Panc1 (cell line): ENCODE data around the gene TM9SF3. TPM values are rescaled to one million over a fixed set of nuclear protein-coding genes. Genes with fewer than 3 reads are reported as not detected.

Experiments
- ATAC-seq: fragments of 200-7000 bp; cut with Tn5 transposase; 2 replicates; pipeline ENCODE4 v1.9.1; 2020; ENCODE audit warnings: mild to moderate bottlenecking, moderate library complexity
- Bru-seq: library from RNA; stranded (reverse); fragments of 400-500 nt; gene quantifications from one replicate; lab custom pipeline; 2021; lab: Mats Ljungman, UMichigan
- BruChase-seq, 2 experiments: library from RNA; stranded (reverse); fragments of 400-500 nt; gene quantifications; one replicate each; lab custom pipeline; 2021; lab: Mats Ljungman, UMichigan
- BruUV-seq: library from RNA; stranded (reverse); fragments of 400-500 nt; replicated peaks from 2 replicates; lab custom pipeline; 2021; lab: Mats Ljungman, UMichigan
- CTCF ChIA-PET: fragments of 300-600 bp; sonication (Branson Sonifier 250); formaldehyde crosslinking; loops from one replicate; lab custom pipeline; 2022; ENCODE audit warnings: antibody characterized with exemption; lab: Charles Lee
- POLR2A ChIA-PET: fragments of 300-600 bp; sonication (Branson Sonifier 250); formaldehyde crosslinking; loops from one replicate; lab custom pipeline; 2022; ENCODE audit warnings: antibody characterized with exemption; lab: Charles Lee
- DNase-seq: peaks from one replicate; pipeline ENCODE4 v3.0.0-alpha.2; 2010; ENCODE audit warnings: low read depth, low spot score
- H3K27ac ChIP-seq: 2 replicates; pipeline ENCODE4 v1.5.1; 2011; ENCODE audit warnings: mild to moderate bottlenecking, low read length, inconsistent platforms
- H3K27me3 ChIP-seq: fragments of 200-500 bp; sonication (Bioruptor generic); 2 replicates; pipeline ENCODE4 v1.6.0; 2014; ENCODE audit warnings: low read length, inconsistent platforms; ENCODE audit not compliant: control insufficient read depth, insufficient read depth
- H3K36me3 ChIP-seq: fragments of 200-500 bp; sonication (Bioruptor generic); 2 replicates; pipeline ENCODE4 v1.5.1; 2014; ENCODE audit warnings: inconsistent platforms, mild to moderate bottlenecking, low read length, moderate library complexity; ENCODE audit not compliant: control insufficient read depth, insufficient read depth
- H3K4me1 ChIP-seq: 2 replicates; pipeline ENCODE4 v1.5.1; 2011; ENCODE audit warnings: inconsistent platforms, mild to moderate bottlenecking, low read length, moderate library complexity; ENCODE audit not compliant: control insufficient read depth, insufficient read depth
- H3K4me3 ChIP-seq, 2 experiments: 2 replicates each; pipeline ENCODE4 v1.5.1; 2011 to 2012; ENCODE audit warnings: low read depth in 2 of 2, low read length in 2 of 2, mild to moderate bottlenecking in 2 of 2, inconsistent platforms in 1 of 2, moderate library complexity in 1 of 2
- H3K9me3 ChIP-seq: fragments of 200-500 bp; sonication (Bioruptor generic); 2 replicates; pipeline ENCODE4 v1.5.1; 2014; ENCODE audit warnings: low read depth, mild to moderate bottlenecking, inconsistent platforms, low read length, moderate library complexity; ENCODE audit not compliant: control insufficient read depth, insufficient read depth
- CTCF ChIP-seq: fragments of 450-650 bp; IDR thresholded peaks from 2 replicates; pipeline ENCODE4 v1.5.1; 2017; ENCODE audit warnings: mild to moderate bottlenecking
- POLR2AphosphoS5 ChIP-seq: IDR thresholded peaks from 2 replicates; pipeline ENCODE4 v1.6.1; 2012; ENCODE audit warnings: mild to moderate bottlenecking, low read depth, low read length, moderate library complexity
- REST ChIP-seq, 2 experiments: IDR thresholded peaks; 2 replicates each; pipeline ENCODE4 v1.6.1; 2011 to 2012; ENCODE audit warnings: low read depth in 2 of 2, control low read depth in 1 of 2, low read length in 1 of 2, mild to moderate bottlenecking in 1 of 2, moderate library complexity in 1 of 2; ENCODE audit not compliant: insufficient read depth in 1 of 2
- SIN3A ChIP-seq: IDR thresholded peaks from 2 replicates; pipeline ENCODE4 v1.6.1; 2012; ENCODE audit warnings: low read depth, mild to moderate bottlenecking, low read length, moderate library complexity, borderline replicate concordance; ENCODE audit not compliant: insufficient read depth
- TCF7L2 ChIP-seq: IDR thresholded peaks from 2 replicates; pipeline ENCODE4 v1.6.1; 2011; ENCODE audit warnings: mild to moderate bottlenecking, low read depth, low read length, inconsistent platforms
- in situ Hi-C: cut with HindIII; loops from 2 replicates; pipeline ENCODE4 v1.10.0; 2016; ENCODE audit warnings: low sequenced_read_pairs, low pct_unique_long_range_greater_than_20kb
- intact Hi-C: fragments of 100-400 bp; cut with micrococcal nuclease; formaldehyde crosslinking; loops from one replicate; pipeline ENCODE4 v1.10.0; 2022; ENCODE audit not compliant: unreplicated experiment
- long read RNA-seq: library from polyadenylated mRNA; unstranded; transcript quantifications from one replicate; pipeline ENCODE4 v2.0.0, GENCODE V29; 2021; ENCODE audit not compliant: unreplicated experiment
- polyA plus RNA-seq: library from polyadenylated mRNA; unstranded; fragments of >200 nt; gene quantifications from one replicate; pipeline ENCODE4 v1.2.1, GENCODE V29; 2012; ENCODE audit warnings: missing spikeins; ENCODE audit not compliant: insufficient read length
- total RNA-seq: library from RNA; stranded (reverse); gene quantifications from one replicate; pipeline ENCODE4 v1.2.1, GENCODE V29; 2021; ENCODE audit not compliant: unreplicated experiment

Gene TM9SF3
- total RNA-seq (179 TPM), Bru-seq, nascent RNA (percentile 96 among the genes with signal in this experiment), BruChase-seq, experiment 1, labeled RNA remaining after a 2-hour chase (percentile 95 among the genes with signal in this experiment), BruChase-seq, experiment 2, labeled RNA remaining after a 6-hour chase (percentile 97 among the genes with signal in this experiment)
- polyA plus RNA-seq, result 57.8 TPM
- long read RNA-seq, full-length matches to known transcripts, result 903 of 1,058 reads
- long read RNA-seq, partial matches to known transcripts, result 54 of 1,058 reads
- long read RNA-seq, other reads (novel, unspliced or antisense), result 101 of 1,058 reads

- in situ Hi-C loops (no loop called here), intact Hi-C loops (no loop called here)
- Histone ChIP-seq H3K4me3 (peak within 1 kb of the TSS; percentile 93 to 97), H3K4me1 (peaks cover 34% of the 10 kb centered on the region), H3K36me3 (peaks cover 9% of the 10 kb centered on the region), H3K27me3 (no peaks in the 10 kb centered on the region), H3K9me3 (no peaks in the 10 kb centered on the region), H3K27ac (peak within 1 kb of the TSS; percentile 100)
- ChIA-PET POLR2A (interaction anchor here (0.6 to 0.7 kb wide), 3 partner anchors 9 to 703 kb away, joined by 3 to 5 read pairs (median 4); no protein-coding TSS in a partner anchor), CTCF (interaction anchor here (0.6 kb wide), 1 partner anchor 25 kb away, joined by 3 read pairs; no protein-coding TSS in a partner anchor)
- peak; percentile 96 for ATAC-seq
- no peak for DNase-seq
- peak; percentile 89; the same call in 1 of the 2 replicates for TF ChIP-seq SIN3A
- peak; percentile 41; the same call in 1 of the 2 replicates for TF ChIP-seq TCF7L2
- peak; percentile 16 for TF ChIP-seq CTCF
- peak; percentile 74 for TF ChIP-seq POLR2AphosphoS5
- TF ChIP-seq REST (IDR thresholded peaks at IDR 0.05; ENCODE audit: insufficient read depth in 1 of 2, low read depth in 2 of 2, low read length in 1 of 2), result no peak
- BruUV-seq, result no TSS peak
Observed at GRCh38 chr10:96586419-96587263, at the start of gene TM9SF3. TSS of gene TM9SF3 (minus strand) at chr10:96587012. CDS start at chr10:96586835, 177 bp downstream.

GRCh38 chr10:96636551-96636950 is 49.7 kb upstream of the TM9SF3 start:
- no peak for DNase-seq
- Histone ChIP-seq H3K4me1 (no peaks in the 10 kb centered on the region), H3K36me3 (no peaks in the 10 kb centered on the region), H3K4me3 (no peak overlapping the region), H3K27ac (no peak overlapping the region), H3K27me3 (no peaks in the 10 kb centered on the region), H3K9me3 (no peaks in the 10 kb centered on the region)
- TF ChIP-seq SIN3A, result no peak
- no peak for TF ChIP-seq CTCF
- no peak for TF ChIP-seq POLR2AphosphoS5
- no peak for TF ChIP-seq TCF7L2
- no peak for TF ChIP-seq REST (IDR thresholded peaks at IDR 0.05; ENCODE audit: insufficient read depth in 1 of 2, low read depth in 2 of 2, low read length in 1 of 2)
- CTCF ChIA-PET, result interaction anchor here (0.5 kb wide), 1 partner anchor 110 kb away, joined by 4 read pairs; no protein-coding TSS in a partner anchor
- POLR2A ChIA-PET, result no interaction called here
- intact Hi-C loops, result no loop called here
- in situ Hi-C loops, result no loop called here
- no TSS peak for BruUV-seq
- ATAC-seq, result no peak
